Measurements from ENCODE around the gene RAB3D.
"Not testable (repeated sequence)": the region's sequence is repeated elsewhere in the genome, so short reads cannot be mapped to it uniquely, and the experiment has no call there.

Gene RAB3D

GRCh38 chr19:11337080-11337479 lies 2.4 kb downstream of the RAB3D start:
- no peak for DNase-seq

DNA sequence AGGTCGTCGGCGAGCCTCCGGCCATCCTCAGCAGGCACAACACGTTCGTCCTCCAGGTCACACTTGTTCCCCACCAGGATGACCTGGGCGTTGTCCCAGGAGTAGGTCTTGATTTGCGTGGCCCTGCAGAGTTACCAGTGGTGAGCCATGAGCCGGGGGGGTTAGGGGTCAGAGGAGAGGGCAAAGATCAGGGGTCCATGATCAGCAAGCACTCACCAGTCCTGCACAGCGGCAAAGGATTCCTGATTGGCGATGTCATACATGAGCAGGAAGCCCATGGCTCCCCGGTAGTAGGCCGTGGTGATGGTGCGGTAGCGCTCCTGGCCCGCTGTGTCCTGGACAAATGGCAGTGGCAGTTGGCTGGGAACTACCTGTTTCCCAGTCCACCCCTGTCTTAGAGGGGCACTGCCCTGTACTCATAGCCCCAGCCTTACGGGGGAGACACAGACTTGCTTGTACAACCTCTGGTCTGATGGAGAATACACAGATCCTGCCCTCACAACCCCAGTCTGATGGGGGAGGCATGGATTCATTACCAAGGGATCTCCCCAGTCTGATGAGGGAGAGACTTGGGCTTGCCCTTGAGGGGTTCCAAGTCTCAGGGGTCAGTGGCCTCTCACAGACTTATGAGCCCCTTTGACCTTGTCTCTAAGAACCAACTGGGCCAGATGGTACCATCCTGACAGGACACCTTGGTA lies 3.9 kb downstream of the RAB3D start:
- DNase-seq = no peak

- DNase-seq = not testable (repeated sequence)
Measured at GRCh38 chr19:11333838-11334237, 5.6 kb downstream of the RAB3D start.

DNA sequence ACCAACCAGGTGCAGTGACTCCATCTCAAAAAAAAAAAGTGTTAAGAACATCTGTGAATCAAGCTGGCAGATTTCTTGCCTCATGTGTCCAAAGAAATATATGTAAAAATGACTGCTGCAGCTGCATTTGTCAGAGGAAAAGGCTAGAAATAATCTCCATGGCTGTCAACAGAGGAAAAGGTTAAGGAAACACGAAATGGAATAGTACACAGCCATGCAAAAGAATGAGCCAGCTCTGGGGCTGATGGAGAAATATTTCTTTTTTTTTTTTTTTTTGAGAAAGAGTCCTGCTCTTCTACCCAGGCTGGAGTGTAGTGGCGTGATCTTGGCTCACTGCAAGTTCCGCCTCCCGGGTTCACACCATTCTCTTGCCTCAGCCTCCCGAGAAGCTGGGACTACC lies 6.6 kb downstream of the RAB3D start:
- no peak for DNase-seq

DNA sequence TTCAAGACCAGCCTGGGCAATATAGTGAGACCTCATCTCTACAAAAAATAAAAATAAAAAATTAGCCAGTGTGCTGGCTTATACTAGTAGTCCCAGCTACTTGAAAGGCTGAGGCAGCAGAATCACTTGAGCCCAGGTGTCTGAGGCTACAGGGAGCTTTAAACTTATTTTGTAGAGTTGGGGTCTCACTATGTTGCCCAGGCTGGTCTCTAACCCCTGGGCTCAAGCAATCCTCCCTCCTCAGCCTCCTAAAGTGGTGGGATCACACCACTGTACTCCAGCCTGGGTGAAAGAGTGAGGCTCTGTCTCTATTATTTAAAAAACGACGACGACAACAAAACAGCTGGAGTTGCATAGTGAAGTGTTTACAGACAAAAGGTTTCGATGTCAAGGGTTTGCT lies 8.0 kb downstream of the RAB3D start:
- DNase-seq = no peak

DNA sequence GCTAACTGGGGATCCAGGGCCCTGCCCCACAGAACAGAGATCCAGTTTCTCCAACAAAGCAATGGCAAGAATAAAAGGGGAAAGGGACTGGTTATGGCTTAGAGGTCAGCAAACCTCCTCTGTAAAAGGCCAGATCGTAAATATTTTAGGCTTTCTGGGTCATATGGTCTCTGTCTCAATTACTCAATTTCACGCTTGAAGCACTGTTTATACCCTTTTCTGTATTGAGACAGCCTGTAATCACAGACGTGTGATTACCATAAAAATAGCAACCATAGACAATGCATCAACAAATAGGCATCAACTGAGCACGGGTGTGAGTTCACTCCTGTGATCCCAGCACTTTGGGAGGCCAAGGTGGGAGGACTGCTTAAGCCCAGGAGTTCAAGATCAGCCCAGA lies 9.3 kb downstream of the RAB3D start:
- DNase-seq = no peak

DNA sequence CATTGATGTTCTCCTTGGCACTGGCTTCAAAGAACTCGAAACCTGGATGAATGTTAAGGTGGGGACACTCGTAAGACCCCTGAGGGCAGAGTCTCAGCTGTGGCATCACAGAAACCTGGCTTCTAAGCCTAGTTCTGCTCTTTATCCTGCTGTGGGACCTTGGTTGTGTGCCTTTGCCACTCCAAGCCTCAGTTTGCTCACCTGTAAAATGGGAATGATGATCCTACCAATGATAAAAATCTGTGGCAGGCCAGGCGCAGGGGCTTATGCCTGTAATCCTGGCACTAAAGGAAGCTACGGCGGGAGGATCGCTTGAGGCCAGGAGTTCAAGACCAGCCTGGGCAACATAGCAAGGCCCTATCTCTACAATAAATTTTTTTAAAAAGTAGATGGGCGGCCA lies 13.9 kb downstream of the RAB3D start:
- DNase-seq = no peak

- no peak for DNase-seq
Measured at GRCh38 chr19:11324748-11325389, 14.6 kb downstream of the RAB3D start.

GRCh38 chr19:11324079-11324661 lies 15.3 kb downstream of the RAB3D start:
- no peak for DNase-seq

DNA sequence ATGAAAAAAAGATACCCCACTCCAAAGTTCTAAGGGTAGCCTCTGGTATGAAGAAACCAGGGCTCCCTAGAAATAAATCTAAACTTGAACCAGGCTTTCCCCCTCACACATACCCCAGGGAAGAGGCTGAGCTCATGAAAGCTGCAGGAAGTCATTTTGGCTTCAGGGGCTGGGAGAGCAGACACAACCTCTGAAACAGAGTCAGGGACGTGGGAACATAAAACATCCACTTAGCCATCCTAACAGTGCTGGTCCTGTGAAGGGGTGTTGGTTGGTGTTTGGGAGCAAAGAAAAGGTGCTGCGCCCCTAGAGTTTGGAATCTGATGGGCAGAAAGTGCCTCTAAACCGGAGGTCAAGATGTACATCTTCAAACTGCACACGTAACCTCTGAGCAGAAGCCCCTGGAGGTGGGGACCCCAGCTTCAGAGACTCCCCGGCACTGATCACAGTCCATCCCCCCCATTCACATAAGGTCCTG lies 15.8 kb downstream of the RAB3D start:
- no peak for DNase-seq

DNA sequence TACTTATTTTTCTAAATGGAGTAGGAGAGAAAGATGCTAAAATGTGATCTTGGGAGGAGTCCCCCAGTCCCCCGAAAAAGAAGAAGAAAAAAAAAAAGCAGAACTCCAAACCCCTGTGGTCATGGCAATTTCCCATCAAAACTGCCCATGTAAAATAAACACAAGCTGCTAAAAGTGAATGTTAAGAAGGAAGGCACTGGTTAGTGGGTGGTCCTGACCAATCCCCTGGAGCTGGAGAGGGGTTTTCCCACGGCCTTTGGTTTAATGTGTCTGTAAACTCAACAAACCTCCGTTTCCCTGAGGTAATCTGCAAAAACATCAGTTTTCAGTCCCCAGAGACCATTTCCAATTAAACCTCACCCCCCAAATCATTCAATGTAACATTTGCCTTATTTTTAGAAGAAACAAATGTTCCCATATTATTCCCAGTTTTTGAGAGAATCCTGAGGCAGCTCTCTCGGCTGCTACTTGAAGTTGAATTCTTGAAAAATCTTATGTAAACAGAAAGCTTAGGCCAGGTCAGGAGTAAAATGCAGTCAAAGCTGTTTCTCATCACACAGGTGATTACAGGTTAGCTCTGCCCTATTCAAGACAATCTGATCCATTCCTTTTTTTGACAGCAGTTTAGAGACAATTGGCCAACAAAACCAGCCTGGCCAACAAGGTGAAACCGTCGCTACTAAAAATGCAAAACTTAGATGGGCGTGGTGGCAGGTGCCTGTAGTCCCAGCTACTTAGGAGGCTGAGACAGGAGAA lies 17.0 kb downstream of the RAB3D start:
- DNase-seq = no peak

DNA sequence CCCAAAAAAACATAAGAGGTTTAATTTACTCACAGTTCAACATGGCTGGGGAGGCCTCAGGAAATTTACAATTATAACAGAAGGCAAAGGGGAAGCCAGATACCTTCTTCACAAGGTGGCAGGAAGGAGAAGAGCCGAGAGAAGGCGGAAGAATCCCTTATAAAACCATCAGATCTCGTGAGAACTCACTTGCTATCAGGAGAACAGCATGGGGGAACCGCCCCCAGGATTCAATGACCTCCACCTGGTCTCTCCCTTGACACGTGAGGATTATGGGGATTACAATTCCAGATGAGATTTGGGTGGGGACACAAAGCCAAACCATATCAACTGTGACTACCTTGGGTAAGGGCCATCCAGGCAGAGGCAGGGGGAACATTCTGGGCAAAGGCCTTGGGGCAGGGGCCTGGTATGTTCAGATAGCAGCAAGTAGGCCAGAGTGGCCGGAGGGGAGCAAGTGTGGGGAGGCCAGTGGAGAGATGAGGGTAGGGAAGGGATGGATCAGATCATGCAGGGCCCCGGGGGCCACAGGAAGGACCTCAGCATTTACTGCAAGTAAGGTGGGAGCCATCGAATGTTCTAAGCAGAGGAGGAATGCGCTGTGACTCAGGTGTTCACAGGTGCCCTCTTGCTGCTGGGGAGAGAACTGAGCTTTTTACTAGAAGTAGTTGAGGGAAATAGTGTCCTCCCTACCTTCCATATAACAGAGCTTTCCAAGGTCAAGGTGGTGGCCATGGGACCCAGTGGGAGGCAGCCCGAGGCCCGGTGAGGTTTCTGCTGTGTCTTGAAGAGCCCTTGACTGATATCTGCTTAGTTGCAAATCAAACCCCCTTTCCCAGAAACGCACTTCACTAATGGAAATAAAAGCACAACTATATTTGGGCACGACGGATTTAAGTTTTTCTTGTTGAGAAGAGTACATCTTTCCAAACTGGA lies 18.0 kb downstream of the RAB3D start:
- no peak for DNase-seq

DNA sequence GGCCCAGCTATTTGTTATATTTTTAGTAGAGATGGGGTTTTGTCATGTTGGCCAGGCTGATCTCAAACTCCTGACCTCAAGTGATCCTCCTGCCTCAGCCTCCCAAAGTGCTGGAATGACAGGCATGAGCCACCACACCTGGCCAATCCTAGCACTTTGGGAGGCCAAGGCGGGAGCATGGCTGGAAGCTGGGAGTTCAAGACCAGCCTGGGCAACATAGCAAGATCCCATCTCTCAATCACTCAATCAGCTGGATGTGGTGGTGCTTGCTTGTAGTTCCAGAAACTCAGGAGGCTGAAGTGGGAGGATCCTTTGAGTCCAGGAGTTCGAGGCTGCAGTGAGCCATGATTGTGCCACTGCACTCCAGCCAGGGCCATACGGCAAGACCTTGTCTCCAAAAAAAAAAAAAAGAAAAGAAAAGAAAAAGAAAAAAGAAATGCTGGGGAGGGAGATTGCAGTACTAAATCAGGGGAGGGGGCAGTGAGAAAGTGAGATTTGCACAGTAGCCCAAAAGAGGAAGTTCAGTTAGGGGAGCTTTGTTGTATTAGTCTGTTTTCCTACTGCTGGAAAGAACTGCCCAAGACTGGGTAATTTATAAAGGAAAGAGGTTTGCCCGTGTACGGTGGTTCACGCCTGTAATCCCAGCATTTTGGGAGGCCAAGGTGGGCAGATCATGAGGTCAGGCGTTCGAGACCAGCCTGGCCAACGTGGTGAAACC lies 19.0 kb downstream of the RAB3D start:
- DNase-seq = not testable (repeated sequence)

DNA sequence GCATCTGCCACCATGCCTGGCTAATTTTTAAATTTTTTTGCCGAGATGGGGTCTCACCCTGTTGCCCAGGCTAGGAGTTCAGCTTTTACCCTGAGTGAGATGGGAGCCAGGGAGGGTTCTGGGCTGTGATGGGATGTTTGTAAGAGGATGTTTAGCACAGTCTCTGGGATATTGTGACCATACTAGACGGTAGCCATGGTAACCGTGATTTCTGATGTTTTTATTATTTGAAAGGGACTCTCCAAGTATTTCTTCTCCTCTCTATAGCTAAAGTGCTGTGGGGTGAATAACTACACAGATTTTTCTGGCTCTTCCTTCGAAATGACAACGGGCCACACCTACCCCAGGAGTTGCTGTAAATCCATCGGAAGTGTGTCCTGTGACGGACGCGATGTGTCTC lies 33.1 kb downstream of the RAB3D start:
- no peak for DNase-seq

DNA sequence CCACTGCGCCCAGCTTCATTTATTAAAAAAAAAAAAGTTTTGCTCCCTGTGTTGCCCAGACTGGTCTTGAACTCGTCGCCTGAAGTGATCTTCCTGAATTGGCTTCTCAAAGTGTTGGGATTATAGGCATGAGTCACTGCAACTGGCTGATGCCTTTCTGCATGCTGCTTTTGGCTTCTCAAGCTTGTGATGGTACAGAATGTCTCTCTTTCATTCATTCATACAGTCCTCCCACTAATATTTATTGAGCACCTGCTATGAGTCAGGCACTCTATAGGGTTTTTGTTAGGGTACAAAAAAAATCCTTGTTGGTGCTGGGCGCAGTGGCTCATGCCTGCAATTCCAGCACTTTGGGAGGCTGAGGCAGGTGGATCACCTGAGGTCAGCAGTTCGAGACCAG lies 34.5 kb downstream of the RAB3D start:
- DNase-seq = no peak

- no peak for DNase-seq
Measured at GRCh38 chr19:11300811-11301120, 38.7 kb downstream of the RAB3D start.

GRCh38 chr19:11299946-11300810 lies 39.3 kb downstream of the RAB3D start:
- DNase-seq = no peak

DNA sequence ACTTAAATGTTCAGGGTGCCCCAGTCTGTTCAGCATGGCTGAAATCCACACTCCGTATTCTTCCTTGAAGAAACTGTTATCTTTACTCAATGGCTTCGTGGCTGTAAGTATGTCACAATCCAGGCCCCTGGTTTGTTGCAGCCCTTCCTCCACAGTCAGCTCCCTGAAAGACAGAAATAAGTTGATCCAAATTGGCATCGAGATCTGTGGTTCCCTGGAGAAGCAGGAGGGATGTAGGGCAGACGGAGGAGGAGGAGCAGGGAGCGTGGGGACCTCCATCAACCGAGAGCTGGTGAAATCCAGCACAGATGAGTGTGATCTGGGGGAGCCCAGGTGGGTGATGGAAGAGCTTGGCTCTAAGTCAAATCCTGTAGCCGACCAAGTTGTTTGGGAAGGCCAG lies 43.2 kb downstream of the RAB3D start:
- no peak for DNase-seq

GRCh38 chr19:11295665-11296245 lies 43.7 kb downstream of the RAB3D start, which contains the start of gene TSPAN16:
Gene TSPAN16 (plus strand): TSS chr19:11296160. CDS start chr19:11296298, 138 bp downstream.
- DNase-seq = no peak

GRCh38 chr19:11295180-11295579 lies 44.3 kb downstream of the RAB3D start:
- DNase-seq = no peak
